IMR-90 (cell line): ENCODE results near the gene FBXW11. TPM values are rescaled to one million over a fixed set of nuclear protein-coding genes. Genes with fewer than 3 reads are reported as not detected.

ENCODE experiments used
- ATAC-seq: fragments of 200-7000 bp; cut with Tn5 transposase; 2 replicates; pipeline ENCODE4 v1.9.1; 2020; ENCODE audit warnings: low read depth, mild to moderate bottlenecking, moderate library complexity
- BruUV-seq: library from RNA; stranded (reverse); fragments of 400-500 nt; replicated peaks from 2 replicates; lab custom pipeline; 2021; lab: Mats Ljungman, UMichigan
- CTCF ChIA-PET: fragments of 300-600 bp; formaldehyde crosslinking; extraction: SDS; loops from one replicate; lab custom pipeline; 2021; ENCODE audit warnings: antibody characterized with exemption; lab: Yijun Ruan, JAX
- POLR2A ChIA-PET: fragments of 300-600 bp; sonication (Branson Sonifier 250); formaldehyde crosslinking; loops from one replicate; lab custom pipeline; 2022; ENCODE audit warnings: antibody characterized with exemption; ENCODE audit not compliant: unreplicated experiment; lab: Charles Lee
- DNase-seq: peaks from one replicate; pipeline ENCODE4 v3.0.0; 2013
- H2AFZ ChIP-seq: replicated peaks from 2 replicates; pipeline ENCODE3; 2013; ENCODE audit warnings: low read length, mild to moderate bottlenecking; ENCODE audit not compliant: poor library complexity
- H2AK5ac ChIP-seq: 2 replicates; pipeline ENCODE4 v1.6.1; 2013; ENCODE audit warnings: low read depth, low read length, inconsistent platforms
- H2AK9ac ChIP-seq: replicated peaks from 2 replicates; pipeline ENCODE3; 2013; ENCODE audit warnings: mild to moderate bottlenecking, low read depth, low read length, moderate library complexity; ENCODE audit not compliant: poor library complexity
- H2BK120ac ChIP-seq: 2 replicates; pipeline ENCODE4 v1.6.1; 2013; ENCODE audit warnings: low read depth, low read length, inconsistent platforms
- H2BK15ac ChIP-seq: 3 replicates; pipeline ENCODE4 v1.6.1; 2013; ENCODE audit warnings: low read depth, low read length, inconsistent platforms
- H2BK20ac ChIP-seq: 2 replicates; pipeline ENCODE4 v1.6.1; 2013; ENCODE audit warnings: low read depth, mild to moderate bottlenecking, inconsistent platforms, low read length, moderate library complexity
- H2BK5ac ChIP-seq: 2 replicates; pipeline ENCODE4 v1.6.1; 2013; ENCODE audit warnings: mild to moderate bottlenecking, low read depth, low read length, inconsistent platforms; ENCODE audit not compliant: poor library complexity, severe bottlenecking
- H3K14ac ChIP-seq: replicated peaks from 2 replicates; pipeline ENCODE4 v1.6.1; 2013; ENCODE audit warnings: low read depth, low read length, inconsistent platforms
- H3K18ac ChIP-seq: 2 replicates; pipeline ENCODE4 v1.6.1; 2013; ENCODE audit warnings: low read depth, low read length, control low read depth
- H3K23ac ChIP-seq: 2 replicates; pipeline ENCODE4 v1.6.1; 2013; ENCODE audit warnings: low read depth, low read length, inconsistent platforms
- H3K27ac ChIP-seq: 2 replicates; pipeline ENCODE4 v1.5.1; 2013; ENCODE audit warnings: mild to moderate bottlenecking, control low read depth, low read length; ENCODE audit not compliant: insufficient read depth
- H3K27me3 ChIP-seq: 2 replicates; pipeline ENCODE4 v1.6.1; 2013; ENCODE audit warnings: low read length; ENCODE audit not compliant: control insufficient read depth, insufficient read depth
- H3K36me3 ChIP-seq: 2 replicates; pipeline ENCODE4 v1.6.1; 2013; ENCODE audit warnings: low read length, mixed read lengths; ENCODE audit not compliant: control insufficient read depth, insufficient read depth
- H3K4ac ChIP-seq: 2 replicates; pipeline ENCODE4 v1.6.1; 2013; ENCODE audit warnings: low read depth, low read length, inconsistent platforms
- H3K4me1 ChIP-seq: 2 replicates; pipeline ENCODE4 v1.6.1; 2013; ENCODE audit warnings: low read length, mixed read lengths; ENCODE audit not compliant: control insufficient read depth, insufficient read depth
- H3K4me2 ChIP-seq: 2 replicates; pipeline ENCODE4 v1.6.1; 2013; ENCODE audit warnings: low read depth, mild to moderate bottlenecking, control low read depth, low read length, moderate library complexity
- H3K4me3 ChIP-seq: 2 replicates; pipeline ENCODE4 v1.5.1; 2013; ENCODE audit warnings: low read depth, mild to moderate bottlenecking, control low read depth, low read length, moderate library complexity; ENCODE audit not compliant: insufficient read depth
- H3K56ac ChIP-seq: 2 replicates; pipeline ENCODE4 v1.6.1; 2013; ENCODE audit warnings: low read length, inconsistent platforms; ENCODE audit not compliant: insufficient read depth; ENCODE audit errors: extremely low read depth
- H3K79me1 ChIP-seq, 2 experiments: 2 replicates each; pipeline ENCODE4 v1.6.1; 2013; ENCODE audit warnings: low read length in 2 of 2, inconsistent platforms in 1 of 2, low read depth in 1 of 2
- H3K9ac ChIP-seq: 2 replicates; pipeline ENCODE4 v1.6.1; 2013; ENCODE audit warnings: low read depth, low read length, control low read depth
- H3K9me1 ChIP-seq: 2 replicates; pipeline ENCODE4 v1.6.1; 2013; ENCODE audit warnings: low read length, inconsistent platforms; ENCODE audit not compliant: insufficient read depth
- H3K9me3 ChIP-seq: 2 replicates; pipeline ENCODE4 v1.6.1; 2013; ENCODE audit warnings: low read length; ENCODE audit not compliant: control insufficient read depth, insufficient read depth
- H4K20me1 ChIP-seq: 2 replicates; pipeline ENCODE4 v1.6.1; 2013; ENCODE audit warnings: low read length, inconsistent platforms; ENCODE audit not compliant: insufficient read depth
- H4K5ac ChIP-seq: 2 replicates; pipeline ENCODE4 v1.6.1; 2013; ENCODE audit warnings: mild to moderate bottlenecking, low read depth, low read length, control low read depth
- H4K8ac ChIP-seq, 2 experiments: 2 replicates each; pipeline ENCODE4 v1.6.1; 2013; ENCODE audit warnings: low read depth in 2 of 2, low read length in 2 of 2, control low read depth in 1 of 2, inconsistent platforms in 1 of 2
- H4K91ac ChIP-seq: 2 replicates; pipeline ENCODE4 v1.6.1; 2013; ENCODE audit warnings: low read depth, low read length, inconsistent platforms; ENCODE audit not compliant: insufficient read depth
- BHLHE40 ChIP-seq: fragments of 150-350 bp; IDR thresholded peaks from 2 replicates; pipeline ENCODE4 v1.6.1; 2016; ENCODE audit warnings: mild to moderate bottlenecking, low read depth, low read length
- FOS ChIP-seq: fragments of 150-350 bp; IDR thresholded peaks from 2 replicates; pipeline ENCODE4 v1.6.1; 2016; ENCODE audit warnings: low read depth, low read length
- MXI1 ChIP-seq: IDR thresholded peaks from 2 replicates; pipeline ENCODE4 v1.6.1; 2012; ENCODE audit warnings: low read depth, mild to moderate bottlenecking, low read length, moderate library complexity, borderline replicate concordance
- NFE2L2 ChIP-seq: fragments of 150-350 bp; IDR thresholded peaks from 2 replicates; pipeline ENCODE4 v1.6.1; 2016; ENCODE audit warnings: low read depth, mild to moderate bottlenecking, low read length
- POLR2A ChIP-seq: IDR thresholded peaks from 2 replicates; pipeline ENCODE4 v1.6.1; 2012; ENCODE audit warnings: mild to moderate bottlenecking, low read depth, low read length
- RCOR1 ChIP-seq: IDR thresholded peaks from 2 replicates; pipeline ENCODE4 v1.6.1; 2012; ENCODE audit warnings: mild to moderate bottlenecking, low read length, improper control_type of control experiment; ENCODE audit not compliant: insufficient replicate concordance
- RFX5 ChIP-seq: IDR thresholded peaks from 2 replicates; pipeline ENCODE4 v1.8.0; 2012; ENCODE audit warnings: low read depth, mild to moderate bottlenecking, low read length, moderate library complexity
- USF2 ChIP-seq: fragments of 150-350 bp; IDR thresholded peaks from 2 replicates; pipeline ENCODE4 v1.6.1; 2017; ENCODE audit warnings: mild to moderate bottlenecking, antibody characterized with exemption, low read length, low read depth
- WGBS, 2 experiments: methylation state at CpG; one replicate each; pipeline versions ENCODE4 v1.1.5 to v1.1.7; 2013; ENCODE audit warnings: missing lambda C conversion rate in 2 of 2; ENCODE audit not compliant: insufficient read length in 1 of 2; ENCODE audit errors: extremely low coverage in 2 of 2; 5-methylcytosine and 5-hydroxymethylcytosine counted together
- dilution Hi-C: fragments of 300-500 bp; cut with HindIII; formaldehyde crosslinking; loops from one replicate; pipeline ENCODE4 v1.14.3; 2018; ENCODE audit warnings: low sequenced_read_pairs; ENCODE audit not compliant: unreplicated experiment
- in situ Hi-C: fragments of 300-500 bp; cut with MboI; formaldehyde crosslinking; loops from 3 replicates; pipeline ENCODE4 v1.14.3; 2019; ENCODE audit warnings: low sequenced_read_pairs, inconsistent platforms, mixed read lengths
- intact Hi-C: fragments of 100-400 bp; cut with micrococcal nuclease; formaldehyde crosslinking; loops from 2 replicates; pipeline ENCODE4 v1.10.0; 2022
- polyA plus RNA-seq, 3 experiments: library from polyadenylated mRNA; depleted of rRNA; stranded (reverse); fragments of >200 nt; gene quantifications; 2 replicates each; pipeline ENCODE4 v1.2.3, GENCODE V29; 2012; ENCODE audit warnings: low replicate concordance in 1 of 3
- total RNA-seq: library from RNA; depleted of rRNA; stranded (reverse); fragments of >200 nt; gene quantifications from 2 replicates; pipeline ENCODE4 v1.2.3, GENCODE V29; 2012
- TF ChIP-seq, protein P1 (sequence below): fragments of 150-350 bp; IDR thresholded peaks from 2 replicates; pipeline ENCODE4 v1.6.1; 2016; ENCODE audit warnings: low read depth, mild to moderate bottlenecking, low read length, moderate library complexity, borderline replicate concordance

FBXW11 gene
- total and polyA plus RNA-seq, 2 of the 4 experiments (the other 2 are of a cell fraction): 34.3 to 97.1 TPM

- Histone ChIP-seq H3K18ac (no peak overlapping the region), H3K9ac (no peak overlapping the region), H2BK15ac (no peak overlapping the region), H2AK5ac (no peak overlapping the region), H3K14ac (no peak overlapping the region), H3K56ac (no peak overlapping the region), H2BK120ac (no peak overlapping the region), H3K27me3 (no peaks in the 10 kb centered on the region), H2AK9ac (no peak overlapping the region), H3K4ac (no peak overlapping the region), H2BK5ac (peak overlapping the region; percentile 86), H4K8ac (no peak overlapping the region), H3K9me3 (no peaks in the 10 kb centered on the region), H3K4me2 (no peak overlapping the region), H3K36me3 (no peaks in the 10 kb centered on the region; the same call in 1 of the 2 replicates), H3K4me3 (no peak overlapping the region), H3K79me1 (peaks cover 35 to 66% of the 10 kb centered on the region in 2 experiments), H4K91ac (no peak overlapping the region), H3K23ac (no peak overlapping the region), H3K4me1 (peaks cover 22% of the 10 kb centered on the region), H2BK20ac (no peak overlapping the region), H4K5ac (no peak overlapping the region), H3K27ac (no peak overlapping the region), H3K9me1 (peaks cover 12% of the 10 kb centered on the region), H2AFZ (no peak overlapping the region), H4K20me1 (peaks cover 36% of the 10 kb centered on the region)
- no TSS peak for BruUV-seq
- TF ChIP-seq, protein P1, sequence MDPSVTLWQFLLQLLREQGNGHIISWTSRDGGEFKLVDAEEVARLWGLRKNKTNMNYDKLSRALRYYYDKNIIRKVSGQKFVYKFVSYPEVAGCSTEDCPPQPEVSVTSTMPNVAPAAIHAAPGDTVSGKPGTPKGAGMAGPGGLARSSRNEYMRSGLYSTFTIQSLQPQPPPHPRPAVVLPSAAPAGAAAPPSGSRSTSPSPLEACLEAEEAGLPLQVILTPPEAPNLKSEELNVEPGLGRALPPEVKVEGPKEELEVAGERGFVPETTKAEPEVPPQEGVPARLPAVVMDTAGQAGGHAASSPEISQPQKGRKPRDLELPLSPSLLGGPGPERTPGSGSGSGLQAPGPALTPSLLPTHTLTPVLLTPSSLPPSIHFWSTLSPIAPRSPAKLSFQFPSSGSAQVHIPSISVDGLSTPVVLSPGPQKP: no peak
- TF ChIP-seq NFE2L2 (no peak), POLR2A (no peak), USF2 (no peak), RFX5 (no peak), RCOR1 (no peak), FOS (no peak), MXI1 (no peak), BHLHE40 (no peak)
- POLR2A ChIA-PET: interaction anchor here (0.6 kb wide), 1 partner anchor 226 kb away, joined by 6 read pairs; no protein-coding TSS in a partner anchor
- intact Hi-C loops (loop anchor here (5.0 kb wide), 1 partner anchor 42 kb away; no protein-coding TSS in a partner anchor), dilution Hi-C loops (no loop called here), in situ Hi-C loops (no loop called here)
- ATAC-seq (no peak), DNase-seq (no peak)
- WGBS, 2 experiments: 100% methylated on average over 1 of the region's 4 CpGs; no CpG with 5 or more reads in 1 of the 2 experiments
- CTCF ChIA-PET: no interaction called here
These were observed 50.7 kb downstream of the FBXW11 start for GRCh38 chr5:171955761-171956160.
